ENCODE data around the gene CLIP2.

Gene CLIP2

GRCh38 chr7:74280985-74281384 is 8.2 kb upstream of the CLIP2 start:
- H3K4me3 ChIP-seq (ENCODE audit: low read depth, low read length), result no peak overlapping the region
- DNase-seq (ENCODE audit: low read depth), result no peak
- no peak for TF ChIP-seq POLR2A (IDR thresholded peaks at IDR 0.05; ENCODE audit: extremely low read depth, insufficient read length)
- TF ChIP-seq CTCF (IDR thresholded peaks at IDR 0.05; ENCODE audit: low read depth, low read length), result no peak
- no peak for TF ChIP-seq MYC (IDR thresholded peaks at IDR 0.05; ENCODE audit: low read depth, low read length)
- no peak for TF ChIP-seq MAX (IDR thresholded peaks at IDR 0.05; ENCODE audit: low read depth, low read length)

DNA sequence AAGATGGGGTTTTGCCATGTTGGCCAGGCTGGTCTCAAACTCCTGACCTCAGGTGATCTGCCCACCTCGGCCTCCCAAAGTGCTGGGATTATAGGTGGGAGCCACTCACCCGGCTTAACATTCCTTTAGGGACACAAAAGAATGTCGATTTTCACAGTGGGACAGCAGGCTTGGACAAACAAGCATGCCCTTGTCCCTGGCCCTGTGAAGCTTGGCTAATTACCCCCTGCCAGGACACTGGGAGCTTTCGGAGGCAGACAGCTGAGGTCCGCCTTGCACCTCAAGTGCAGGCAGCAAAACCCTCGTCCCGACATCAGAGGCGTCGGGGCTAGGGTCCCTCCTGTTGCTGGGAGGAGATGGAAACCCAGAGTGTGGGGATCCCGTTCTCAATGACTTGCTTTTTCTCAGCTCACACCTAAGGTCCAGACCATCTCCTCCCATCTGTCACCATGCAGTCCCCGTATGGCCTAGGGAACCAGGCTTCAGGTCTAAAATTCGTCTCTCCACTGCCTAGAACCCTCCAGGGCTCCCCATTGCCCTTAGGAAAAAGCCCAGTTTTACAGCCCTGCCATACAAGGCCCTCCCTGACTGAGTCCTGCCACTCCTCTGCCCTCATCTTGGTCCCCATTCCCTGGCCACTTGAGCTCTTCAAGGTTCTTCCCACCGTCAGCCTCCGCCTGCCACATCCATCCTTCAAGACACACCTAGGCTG is 6.3 kb upstream of the CLIP2 start:
- DNase-seq (ENCODE audit: low read depth), result no peak
- TF ChIP-seq POLR2A (IDR thresholded peaks at IDR 0.05; ENCODE audit: extremely low read depth, insufficient read length) (no peak), CTCF (IDR thresholded peaks at IDR 0.05; ENCODE audit: low read depth, low read length) (no peak), MAX (IDR thresholded peaks at IDR 0.05; ENCODE audit: low read depth, low read length) (no peak), MYC (IDR thresholded peaks at IDR 0.05; ENCODE audit: low read depth, low read length) (no peak)
- no peak overlapping the region for H3K4me3 ChIP-seq (ENCODE audit: low read depth, low read length)

- peak; percentile 55 for DNase-seq (ENCODE audit: low read depth)
- TF ChIP-seq MAX (IDR thresholded peaks at IDR 0.05; ENCODE audit: low read depth, low read length) (no peak), CTCF (IDR thresholded peaks at IDR 0.05; ENCODE audit: low read depth, low read length) (no peak), MYC (IDR thresholded peaks at IDR 0.05; ENCODE audit: low read depth, low read length) (no peak), POLR2A (IDR thresholded peaks at IDR 0.05; ENCODE audit: extremely low read depth, insufficient read length) (no peak)
- H3K4me3 ChIP-seq (ENCODE audit: low read depth, low read length), result no peak overlapping the region
Observed at GRCh38 chr7:74283858-74284447, 5.3 kb upstream of the CLIP2 start.

- peak; percentile 53 for DNase-seq (ENCODE audit: low read depth)
- no peak overlapping the region for H3K4me3 ChIP-seq (ENCODE audit: low read depth, low read length)
Observed at GRCh38 chr7:74284781-74285259, 4.4 kb upstream of the CLIP2 start.

GRCh38 chr7:74286131-74286530 is 3.1 kb upstream of the CLIP2 start:
- DNase-seq (ENCODE audit: low read depth), result no peak
- TF ChIP-seq POLR2A (IDR thresholded peaks at IDR 0.05; ENCODE audit: extremely low read depth, insufficient read length) (no peak), CTCF (IDR thresholded peaks at IDR 0.05; ENCODE audit: low read depth, low read length) (no peak), MAX (IDR thresholded peaks at IDR 0.05; ENCODE audit: low read depth, low read length) (no peak), MYC (IDR thresholded peaks at IDR 0.05; ENCODE audit: low read depth, low read length) (no peak)
- H3K4me3 ChIP-seq (ENCODE audit: low read depth, low read length), result no peak overlapping the region

More at GRCh38 chr7:74284781-74285259, 4.4 kb upstream of the CLIP2 start:
- no peak for TF ChIP-seq CTCF (IDR thresholded peaks at IDR 0.05; ENCODE audit: low read depth, low read length)
- TF ChIP-seq MYC (IDR thresholded peaks at IDR 0.05; ENCODE audit: low read depth, low read length), result no peak
- no peak for TF ChIP-seq MAX (IDR thresholded peaks at IDR 0.05; ENCODE audit: low read depth, low read length)
- TF ChIP-seq POLR2A (IDR thresholded peaks at IDR 0.05; ENCODE audit: extremely low read depth, insufficient read length), result no peak

Measured in NB4 (cell line).